Mucosa of rectum (tissue), 2 donors: ENCODE measurements around the gene KSR1.
"Not testable (repeated sequence)": the region's sequence is repeated elsewhere in the genome, so short reads cannot be mapped to it uniquely, and the experiment has no call there.

Experiments used
- H3K27ac ChIP-seq, 2 donors: one replicate each; pipeline ENCODE4 v1.7.0; 2013; ENCODE audit warnings: inconsistent platforms in 2 of 2, low read depth in 2 of 2, low read length in 2 of 2
- H3K27me3 ChIP-seq, 2 donors: one replicate each; pipeline ENCODE4 v1.7.0; 2013; ENCODE audit warnings: low read length in 2 of 2; ENCODE audit not compliant: control insufficient read depth in 2 of 2, insufficient read depth in 2 of 2
- H3K36me3 ChIP-seq, 2 donors: one replicate each; pipeline ENCODE4 v1.7.0; 2013; ENCODE audit warnings: low read length in 2 of 2; ENCODE audit not compliant: control insufficient read depth in 2 of 2, insufficient read depth in 2 of 2
- H3K4me1 ChIP-seq, 2 donors: one replicate each; pipeline ENCODE4 v1.7.0; 2013; ENCODE audit warnings: low read length in 2 of 2, mild to moderate bottlenecking in 1 of 2; ENCODE audit not compliant: control insufficient read depth in 2 of 2, insufficient read depth in 2 of 2
- H3K4me3 ChIP-seq, 2 donors: one replicate each; pipeline ENCODE4 v1.7.0; 2013; ENCODE audit warnings: low read length in 2 of 2
- H3K9ac ChIP-seq, 2 donors: one replicate each; pipeline ENCODE4 v1.7.0; 2013; ENCODE audit warnings: low read length in 2 of 2, low read depth in 1 of 2, mild to moderate bottlenecking in 1 of 2
- H3K9me3 ChIP-seq, 2 donors: one replicate each; pipeline ENCODE4 v1.7.0; 2013; ENCODE audit warnings: low read length in 2 of 2; ENCODE audit not compliant: control insufficient read depth in 2 of 2
- donor health status: healthy.
- donor health status: Normal muscosa, but diverticular disease.

Gene KSR1

GRCh38 chr17:27425571-27425970 lies 30.7 kb upstream of the KSR1 start:
- not testable (repeated sequence) for H3K9me3 ChIP-seq, H3K27ac ChIP-seq, H3K4me1 ChIP-seq

GRCh38 chr17:27425991-27426390 lies 30.3 kb upstream of the KSR1 start:
- H3K27ac ChIP-seq: no peak overlapping the region
- H3K4me3 ChIP-seq: no peak overlapping the region
- no peaks in the 10 kb centered on the region for H3K9me3 ChIP-seq
- no peak overlapping the region for H3K9ac ChIP-seq
- no peaks in the 10 kb centered on the region for H3K4me1 ChIP-seq
- no peaks in the 10 kb centered on the region for H3K36me3 ChIP-seq
- no peaks in the 10 kb centered on the region for H3K27me3 ChIP-seq

More at GRCh38 chr17:27425571-27425970, 30.7 kb upstream of the KSR1 start:
- H3K4me3 ChIP-seq, H3K27me3 ChIP-seq, H3K36me3 ChIP-seq, H3K9ac ChIP-seq: not testable (repeated sequence)

GRCh38 chr17:27426471-27426870 lies 29.8 kb upstream of the KSR1 start:
- not testable (repeated sequence) for H3K9ac ChIP-seq, H3K36me3 ChIP-seq, H3K9me3 ChIP-seq, H3K4me1 ChIP-seq, H3K4me3 ChIP-seq, H3K27ac ChIP-seq, H3K27me3 ChIP-seq

GRCh38 chr17:27427166-27427862 lies 28.9 kb upstream of the KSR1 start:
- not testable (repeated sequence) for H3K27ac ChIP-seq, H3K9ac ChIP-seq, H3K4me1 ChIP-seq, H3K27me3 ChIP-seq, H3K4me3 ChIP-seq, H3K36me3 ChIP-seq, H3K9me3 ChIP-seq

GRCh38 chr17:27428781-27429505 lies 27.3 kb upstream of the KSR1 start:
- H3K9me3 ChIP-seq: no peaks in the 10 kb centered on the region
- no peaks in the 10 kb centered on the region for H3K27me3 ChIP-seq
- no peaks in the 10 kb centered on the region for H3K4me1 ChIP-seq
- no peaks in the 10 kb centered on the region for H3K36me3 ChIP-seq
- no peak overlapping the region for H3K4me3 ChIP-seq
- H3K27ac ChIP-seq: no peak overlapping the region
- no peak overlapping the region for H3K9ac ChIP-seq

GRCh38 chr17:27429666-27430382 lies 26.4 kb upstream of the KSR1 start:
- no peak overlapping the region for H3K4me3 ChIP-seq
- no peaks in the 10 kb centered on the region for H3K36me3 ChIP-seq
- no peak overlapping the region for H3K27ac ChIP-seq
- no peaks in the 10 kb centered on the region for H3K4me1 ChIP-seq
- H3K9ac ChIP-seq: no peak overlapping the region
- H3K27me3 ChIP-seq: no peaks in the 10 kb centered on the region
- no peaks in the 10 kb centered on the region for H3K9me3 ChIP-seq

- Histone ChIP-seq H3K36me3 (no peaks in the 10 kb centered on the region), H3K9ac (no peak overlapping the region), H3K4me3 (no peak overlapping the region), H3K9me3 (no peaks in the 10 kb centered on the region), H3K4me1 (no peaks in the 10 kb centered on the region), H3K27me3 (no peaks in the 10 kb centered on the region), H3K27ac (no peak overlapping the region)
Measured at GRCh38 chr17:27430383-27430840, 25.8 kb upstream of the KSR1 start.

GRCh38 chr17:27430882-27431491 lies 25.3 kb upstream of the KSR1 start:
- Histone ChIP-seq H3K4me3 (no peak overlapping the region), H3K27ac (no peak overlapping the region), H3K9ac (no peak overlapping the region), H3K9me3 (no peaks in the 10 kb centered on the region), H3K36me3 (no peaks in the 10 kb centered on the region), H3K27me3 (no peaks in the 10 kb centered on the region), H3K4me1 (no peaks in the 10 kb centered on the region)

GRCh38 chr17:27433521-27433920 lies 22.7 kb upstream of the KSR1 start:
- Histone ChIP-seq H3K9me3 (no peaks in the 10 kb centered on the region), H3K36me3 (no peaks in the 10 kb centered on the region), H3K4me3 (no peak overlapping the region), H3K4me1 (no peaks in the 10 kb centered on the region), H3K27ac (no peak overlapping the region), H3K9ac (no peak overlapping the region), H3K27me3 (no peaks in the 10 kb centered on the region)
